GM08714 (cell line): Measurements from ENCODE around the gene DEGS2.

Source experiments
- H3K4me3 ChIP-seq: fragments of 200-500 bp; sonication (Bioruptor generic); 2 replicates; pipeline ENCODE4 v1.5.1; 2014; ENCODE audit warnings: mild to moderate bottlenecking, low read length, inconsistent platforms
- ZNF274 ChIP-seq: IDR thresholded peaks from 2 replicates; pipeline ENCODE4 v1.6.1; 2012; ENCODE audit warnings: mild to moderate bottlenecking, low read depth, low read length

DEGS2 gene

DNA sequence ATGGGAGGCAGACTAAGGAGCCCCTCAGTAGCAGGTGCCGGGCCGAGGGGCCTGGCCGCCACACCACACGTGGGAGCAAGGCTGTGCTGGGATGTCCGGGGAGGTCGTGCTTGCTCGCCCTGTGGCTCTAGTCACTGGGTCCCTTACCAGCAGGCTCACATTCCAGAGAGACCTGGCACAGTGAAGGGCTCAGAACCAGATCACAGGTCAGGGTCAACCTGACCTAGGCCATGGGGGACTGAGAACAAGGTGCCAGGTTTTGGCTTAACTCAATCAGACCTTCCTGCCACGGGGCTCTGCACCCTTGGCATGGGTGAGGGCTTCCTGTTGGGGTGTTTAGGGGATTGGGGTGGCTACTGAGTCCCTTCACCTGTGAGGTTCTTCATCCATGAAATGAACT lies 22.3 kb downstream of the DEGS2 start:
- no peak overlapping the region for H3K4me3 ChIP-seq
- TF ChIP-seq ZNF274, result no peak

DNA sequence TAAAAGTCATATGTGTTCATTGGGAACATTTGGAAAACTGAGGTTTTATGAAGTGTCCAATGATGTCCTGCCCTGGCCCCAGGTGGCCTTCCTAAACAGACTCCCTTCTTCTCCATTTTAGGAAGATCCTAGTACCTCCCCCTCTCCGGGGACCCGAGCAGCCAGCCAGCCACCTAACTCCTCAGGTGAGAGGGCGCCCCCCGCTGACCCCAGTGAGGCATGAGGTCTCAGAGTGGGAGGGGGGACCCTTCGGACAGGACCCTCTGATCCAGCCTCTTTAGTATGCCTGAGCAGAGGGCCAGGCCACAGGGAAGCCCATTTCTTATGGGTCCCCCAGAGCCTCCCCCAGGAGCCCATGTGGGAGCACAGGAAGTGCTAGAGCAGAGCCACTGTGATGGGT lies 23.7 kb downstream of the DEGS2 start:
- no peak overlapping the region for H3K4me3 ChIP-seq
- TF ChIP-seq ZNF274, result no peak

DNA sequence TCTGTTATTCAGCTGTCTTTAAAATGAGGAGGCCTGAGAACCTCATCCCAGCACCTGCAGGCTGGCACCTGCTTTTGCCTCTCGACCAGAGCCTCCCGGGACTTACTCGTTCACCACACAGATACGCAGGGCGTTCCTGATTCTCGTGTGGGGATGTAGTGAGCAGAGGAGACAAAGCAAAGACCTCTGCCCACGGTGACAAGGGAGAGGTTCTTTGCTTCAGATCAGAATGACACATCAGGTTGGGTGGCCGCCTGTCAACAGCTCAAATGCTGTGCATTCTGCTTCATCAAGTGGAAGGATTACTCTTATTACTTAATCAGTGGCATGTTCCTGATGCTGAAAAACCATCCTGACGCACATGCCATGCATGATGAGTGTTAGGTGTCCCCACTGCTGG lies 24.4 kb downstream of the DEGS2 start:
- no peak overlapping the region for H3K4me3 ChIP-seq
- TF ChIP-seq ZNF274, result no peak

DNA sequence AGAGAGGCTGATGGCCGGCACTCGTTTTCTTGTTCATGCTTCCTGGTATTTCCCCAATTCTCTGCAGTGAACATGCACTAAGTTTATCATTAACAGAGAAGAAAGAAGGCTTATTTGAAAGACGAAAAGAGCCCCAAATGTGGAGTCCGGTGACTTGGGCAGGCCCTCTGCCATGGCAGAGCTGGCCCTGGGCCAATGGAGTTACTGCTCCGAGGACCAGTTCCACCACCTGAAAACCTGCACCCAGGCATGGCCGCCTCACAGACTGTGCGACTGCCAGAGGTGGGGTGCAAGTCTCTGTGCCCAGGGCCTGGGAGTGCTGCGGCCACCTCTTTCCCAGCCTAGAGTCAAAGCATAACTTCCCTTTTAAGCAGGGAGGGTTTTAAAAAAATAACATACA lies 24.9 kb downstream of the DEGS2 start:
- TF ChIP-seq ZNF274, result no peak
- H3K4me3 ChIP-seq, result no peak overlapping the region

DNA sequence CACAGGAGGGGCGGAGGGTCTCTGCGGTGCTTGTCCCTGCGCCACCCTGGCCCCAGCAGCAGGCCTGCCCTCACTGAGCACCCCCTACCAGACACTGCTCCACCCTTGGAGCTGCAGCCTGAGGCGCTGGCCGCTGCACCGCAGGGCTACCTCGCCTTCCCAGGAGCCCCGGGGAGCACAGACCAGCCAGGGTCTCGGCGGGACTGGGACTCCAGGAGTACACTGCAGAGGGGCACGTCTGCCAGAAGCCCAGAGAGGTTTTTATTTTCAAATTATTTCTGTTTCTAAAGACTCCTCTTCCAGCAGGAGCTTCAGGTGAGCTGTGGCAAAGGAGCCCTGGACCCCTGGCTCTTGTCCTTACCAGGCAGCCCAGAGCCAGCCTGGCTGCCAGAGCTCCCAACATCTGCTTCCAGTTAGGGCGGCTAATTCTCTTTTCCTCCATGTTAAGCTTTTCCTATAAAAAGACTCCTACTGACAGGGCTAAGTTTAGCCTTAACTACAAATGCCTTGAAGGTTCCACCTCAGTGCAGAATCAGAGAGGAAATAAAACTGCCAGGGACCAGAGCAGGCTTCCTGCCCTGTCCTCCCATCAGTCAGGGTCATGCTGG lies 26.4 kb downstream of the DEGS2 start:
- H3K4me3 ChIP-seq, result no peak overlapping the region
- TF ChIP-seq ZNF274, result no peak

DNA sequence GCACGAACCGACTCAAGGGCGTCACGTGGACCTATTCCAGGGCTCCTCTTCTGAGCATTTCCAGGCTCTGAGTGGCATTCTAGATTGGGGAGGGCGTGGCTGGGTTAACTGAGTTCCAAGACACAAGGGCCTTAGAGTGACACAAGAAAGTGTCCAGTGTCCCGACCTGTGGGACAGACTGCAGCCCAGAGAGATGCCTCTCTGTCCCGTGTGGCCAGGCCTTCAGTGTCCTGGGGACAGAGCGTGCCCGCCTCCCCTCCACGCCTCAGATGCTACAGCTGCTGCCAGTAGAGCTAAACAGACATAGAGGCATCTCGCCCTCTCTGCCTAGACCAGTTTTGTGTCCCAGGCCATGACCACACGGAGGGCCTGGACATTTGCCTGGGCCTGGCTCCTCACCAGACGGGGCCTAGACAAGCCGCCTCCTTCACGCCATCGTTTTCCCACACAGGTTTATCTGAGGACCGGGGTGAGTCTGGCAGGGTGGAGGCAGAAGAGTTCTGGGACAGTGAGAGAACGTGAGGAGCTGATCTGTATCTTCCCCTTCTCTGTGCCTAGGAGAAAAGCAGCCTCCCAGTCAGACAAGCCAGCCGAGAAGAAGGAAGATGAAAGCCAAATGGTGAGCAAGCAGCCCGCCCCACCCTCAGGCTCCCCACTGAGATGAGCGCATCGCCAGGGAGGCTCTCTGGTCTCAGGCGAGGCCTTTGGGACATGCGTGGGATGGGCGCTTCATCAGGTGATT lies 27.1 kb downstream of the DEGS2 start:
- H3K4me3 ChIP-seq, result no peak overlapping the region
- no peak for TF ChIP-seq ZNF274

DNA sequence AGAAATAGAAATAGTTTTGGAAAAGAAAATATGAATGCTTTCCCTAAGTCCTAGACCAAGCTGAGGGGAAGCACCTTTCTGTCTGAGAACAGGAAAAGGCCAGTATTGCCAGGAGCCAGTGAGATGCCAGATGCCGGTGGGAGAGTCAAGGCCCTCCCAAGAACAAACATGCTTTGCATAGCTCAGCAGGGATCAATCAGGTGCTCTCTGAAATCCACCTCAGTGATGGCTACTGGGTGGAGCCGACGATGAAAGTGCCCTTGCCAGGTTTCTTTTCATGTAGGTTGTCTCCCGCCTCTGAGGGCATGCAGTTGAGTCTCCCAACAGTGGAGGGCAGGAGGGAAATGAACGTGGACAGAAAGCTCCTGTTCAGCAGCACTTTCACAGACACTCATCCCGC lies 28.3 kb downstream of the DEGS2 start:
- no peak overlapping the region for H3K4me3 ChIP-seq
- TF ChIP-seq ZNF274, result no peak

DNA sequence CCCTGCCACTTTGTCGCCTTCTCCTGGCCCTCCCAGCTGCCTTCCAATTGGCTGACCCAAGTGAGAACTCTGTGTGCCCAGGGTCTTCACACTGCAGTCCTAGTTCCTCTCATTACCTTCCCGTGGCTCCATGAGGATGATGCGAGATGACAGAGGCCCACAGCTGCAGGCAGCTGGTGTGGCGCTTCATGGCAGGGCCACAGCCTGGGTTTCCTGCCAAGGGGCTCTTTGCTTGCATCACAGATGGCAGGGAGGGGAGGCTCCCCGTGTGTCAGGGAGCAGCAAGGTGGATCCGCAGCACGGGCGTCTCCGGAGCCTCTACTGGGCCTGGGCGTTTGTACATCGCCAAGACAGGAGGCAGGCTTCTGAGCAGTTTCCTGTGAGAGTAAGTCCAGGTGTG lies 28.9 kb downstream of the DEGS2 start:
- no peak overlapping the region for H3K4me3 ChIP-seq
- TF ChIP-seq ZNF274, result no peak

DNA sequence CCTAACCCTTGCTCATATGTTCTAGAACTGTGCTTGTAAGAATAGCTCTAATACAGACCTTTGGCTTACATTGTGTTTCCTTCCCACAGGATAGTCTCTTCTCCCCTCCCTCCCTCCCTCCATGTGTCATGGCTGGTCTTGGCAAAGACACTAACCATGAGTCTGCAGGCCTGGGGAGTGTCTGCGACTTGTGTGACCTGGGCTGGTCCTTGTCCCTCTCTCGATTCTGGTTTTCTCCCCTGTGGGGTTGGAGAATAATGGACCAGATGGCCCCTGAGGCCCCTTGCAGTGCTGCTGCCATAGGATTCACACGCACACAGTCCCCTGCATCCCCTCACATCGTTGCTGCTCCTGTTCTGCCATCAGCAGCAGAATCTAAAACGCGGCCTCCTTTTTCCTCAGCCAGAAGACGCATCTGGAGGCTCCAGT lies 30.3 kb downstream of the DEGS2 start:
- no peak for TF ChIP-seq ZNF274

DNA sequence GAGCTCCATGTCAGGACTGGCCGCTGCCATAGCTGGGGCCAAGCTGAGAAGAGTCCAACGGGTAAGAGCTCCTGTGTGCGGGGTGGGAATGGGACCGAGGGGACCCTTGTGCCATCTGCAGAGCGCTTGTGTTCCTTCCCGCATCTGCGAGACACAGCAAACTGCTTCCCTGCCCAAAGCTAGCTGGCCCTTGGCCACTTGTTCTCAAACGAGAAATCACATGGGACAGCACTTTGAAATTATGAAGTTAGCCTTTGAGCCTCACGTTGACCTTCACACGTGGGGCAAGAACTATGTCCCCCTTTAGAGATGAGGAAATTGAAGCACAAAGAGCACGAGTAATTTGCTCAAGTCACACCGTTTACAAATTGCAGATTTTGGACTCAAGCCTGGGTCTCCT lies 30.8 kb downstream of the DEGS2 start:
- no peak overlapping the region for H3K4me3 ChIP-seq
- no peak for TF ChIP-seq ZNF274

More for the DNA sequence above, 30.3 kb downstream of the DEGS2 start:
- no peak overlapping the region for H3K4me3 ChIP-seq

DNA sequence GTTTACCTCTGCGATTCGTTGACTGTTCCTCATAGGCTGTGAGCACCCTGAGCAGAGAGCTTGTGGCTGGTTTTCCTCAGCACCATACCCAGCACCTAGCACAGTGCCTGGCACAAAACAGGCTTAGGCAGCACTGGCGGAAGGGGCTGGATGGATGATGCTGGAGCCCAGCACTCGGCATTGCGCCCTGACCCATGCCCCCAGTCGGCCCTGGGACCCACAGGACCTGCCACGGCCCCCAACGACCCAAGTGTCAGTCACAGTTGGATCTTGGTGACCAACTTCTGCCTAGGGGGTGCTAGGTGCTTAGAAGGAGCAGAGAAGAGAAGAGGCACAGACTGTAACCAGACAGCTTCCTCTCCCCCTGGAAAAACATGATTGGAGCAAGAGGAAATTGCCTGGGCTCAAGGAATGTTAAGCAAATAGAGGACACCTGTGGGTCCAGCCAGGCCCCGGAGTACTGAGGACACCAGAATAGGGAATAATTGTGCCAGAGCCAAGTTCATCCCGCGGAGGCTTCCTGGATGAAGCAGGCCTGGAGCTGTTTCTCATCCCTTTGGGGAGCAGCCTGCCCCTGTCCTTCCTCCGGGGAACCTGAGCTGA lies 31.5 kb downstream of the DEGS2 start:
- TF ChIP-seq ZNF274, result no peak
- no peak overlapping the region for H3K4me3 ChIP-seq

DNA sequence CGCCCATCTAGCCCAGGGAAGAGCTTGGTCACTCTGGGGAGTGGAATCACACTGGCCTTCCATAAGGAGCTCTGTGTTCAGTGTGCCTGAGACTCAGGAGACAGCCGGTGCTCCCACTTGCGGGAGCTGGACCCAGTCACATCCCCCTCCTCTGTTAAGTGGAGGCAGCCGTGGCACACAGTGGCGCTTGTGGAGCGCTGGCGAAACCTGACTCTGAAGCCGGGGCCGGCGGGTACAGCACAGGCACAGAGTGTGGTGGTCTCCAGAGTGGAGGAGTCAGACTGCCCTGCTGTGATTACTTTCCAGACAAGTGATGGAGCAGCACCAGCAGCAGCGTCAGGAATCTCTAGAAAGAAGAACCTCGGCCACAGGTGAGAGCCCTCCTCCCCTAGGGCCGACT lies 33.0 kb downstream of the DEGS2 start:
- TF ChIP-seq ZNF274, result no peak
- H3K4me3 ChIP-seq, result no peak overlapping the region

DNA sequence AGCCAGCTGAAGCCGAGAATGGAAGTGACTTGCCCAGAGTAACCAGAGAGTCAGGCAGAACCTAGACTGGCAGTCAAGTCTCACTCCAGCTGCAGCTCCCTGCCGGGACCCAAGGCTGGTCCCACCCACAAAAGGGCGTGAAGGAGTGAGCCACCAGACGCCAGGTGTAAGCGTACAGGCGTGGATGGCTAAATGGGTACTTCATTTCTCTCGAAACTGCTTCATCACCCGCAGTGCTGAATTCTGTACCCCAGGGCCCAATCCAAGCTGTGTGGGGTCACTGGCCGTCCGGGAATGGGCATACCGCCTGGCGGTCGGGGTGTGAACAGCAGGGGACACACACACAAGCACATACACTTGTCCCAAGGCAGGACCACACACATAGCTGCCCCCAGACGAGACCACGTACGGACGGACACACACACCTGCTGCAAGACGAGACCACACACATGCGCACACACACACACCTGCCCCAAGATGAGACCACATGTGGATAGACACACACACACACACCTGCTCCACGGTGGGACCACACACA lies 34.8 kb downstream of the DEGS2 start:
- H3K4me3 ChIP-seq, result no peak overlapping the region
- TF ChIP-seq ZNF274, result no peak

DNA sequence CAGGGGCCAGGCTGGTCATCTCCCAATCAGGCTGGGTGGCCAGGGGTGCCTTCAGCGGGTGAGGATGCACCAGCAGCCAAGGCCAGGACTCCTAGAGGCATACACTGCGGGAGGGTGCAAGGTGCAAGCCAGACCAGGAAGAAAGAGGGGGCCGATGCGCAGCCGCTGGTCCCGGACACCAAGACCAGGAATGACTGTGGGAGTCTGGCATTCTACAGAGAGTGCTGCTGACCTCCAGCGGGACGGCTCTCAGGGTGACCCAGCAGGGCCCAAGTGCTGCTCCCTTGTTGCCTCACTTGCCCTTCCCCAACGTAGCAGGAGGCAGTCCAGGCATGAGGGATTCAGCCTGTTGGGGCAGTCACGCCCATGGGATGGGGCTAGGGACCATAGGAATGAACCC lies 35.8 kb downstream of the DEGS2 start:
- no peak for TF ChIP-seq ZNF274
- H3K4me3 ChIP-seq, result no peak overlapping the region
